ENCODE results near the gene SH2D1B. TPM values are rescaled to one million over a fixed set of nuclear protein-coding genes. Genes with fewer than 3 reads are reported as not detected.
A peak's percentile ranks its signal among the peaks of the same experiment; 100 is the strongest.

Gene SH2D1B
- total and polyA plus RNA-seq, 9 of the 15 experiments (the other 6 are each of a cell fraction or from before 2014, with no cell fraction given) = 5.6 to 19.6 (median 9.7) TPM

DNA sequence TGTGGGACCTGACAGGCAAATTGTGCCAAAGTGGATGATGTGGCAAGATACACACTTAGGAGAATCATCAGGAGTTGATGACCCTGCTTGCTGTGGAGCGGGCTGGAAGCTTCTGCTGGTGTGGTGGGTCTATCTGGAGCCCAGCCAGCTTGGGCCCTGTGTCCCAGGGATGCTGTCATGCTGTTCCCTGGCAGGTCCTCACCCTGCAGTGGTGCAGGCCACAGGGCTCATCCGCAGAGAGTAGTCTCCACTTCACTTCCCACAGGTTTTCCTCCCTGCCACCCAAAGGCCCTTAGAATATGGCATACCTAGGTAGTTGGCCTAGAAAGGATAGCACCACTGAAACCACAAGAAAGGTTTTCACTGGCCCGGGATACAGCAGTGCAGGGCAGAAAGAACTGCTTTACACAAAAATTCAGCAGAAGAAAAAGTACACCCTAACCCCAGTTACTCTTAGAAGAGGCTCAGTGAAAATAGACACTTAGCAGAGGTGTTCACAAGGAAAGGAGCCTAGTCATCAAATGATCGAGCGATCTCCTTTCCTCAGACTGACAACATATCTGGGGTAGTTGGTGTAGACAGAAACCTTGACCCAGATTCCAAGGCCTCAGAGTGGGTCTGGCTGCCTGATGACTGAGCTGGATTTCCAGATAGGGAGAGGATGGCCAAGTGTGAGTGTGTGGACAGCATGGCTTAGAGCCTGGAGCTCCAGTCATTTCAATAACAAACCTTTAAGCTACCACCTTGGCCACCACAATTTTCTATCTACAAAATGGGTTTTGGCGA, 31.7 kb downstream of the SH2D1B start (continued):
- TF ChIP-seq, protein P1, sequence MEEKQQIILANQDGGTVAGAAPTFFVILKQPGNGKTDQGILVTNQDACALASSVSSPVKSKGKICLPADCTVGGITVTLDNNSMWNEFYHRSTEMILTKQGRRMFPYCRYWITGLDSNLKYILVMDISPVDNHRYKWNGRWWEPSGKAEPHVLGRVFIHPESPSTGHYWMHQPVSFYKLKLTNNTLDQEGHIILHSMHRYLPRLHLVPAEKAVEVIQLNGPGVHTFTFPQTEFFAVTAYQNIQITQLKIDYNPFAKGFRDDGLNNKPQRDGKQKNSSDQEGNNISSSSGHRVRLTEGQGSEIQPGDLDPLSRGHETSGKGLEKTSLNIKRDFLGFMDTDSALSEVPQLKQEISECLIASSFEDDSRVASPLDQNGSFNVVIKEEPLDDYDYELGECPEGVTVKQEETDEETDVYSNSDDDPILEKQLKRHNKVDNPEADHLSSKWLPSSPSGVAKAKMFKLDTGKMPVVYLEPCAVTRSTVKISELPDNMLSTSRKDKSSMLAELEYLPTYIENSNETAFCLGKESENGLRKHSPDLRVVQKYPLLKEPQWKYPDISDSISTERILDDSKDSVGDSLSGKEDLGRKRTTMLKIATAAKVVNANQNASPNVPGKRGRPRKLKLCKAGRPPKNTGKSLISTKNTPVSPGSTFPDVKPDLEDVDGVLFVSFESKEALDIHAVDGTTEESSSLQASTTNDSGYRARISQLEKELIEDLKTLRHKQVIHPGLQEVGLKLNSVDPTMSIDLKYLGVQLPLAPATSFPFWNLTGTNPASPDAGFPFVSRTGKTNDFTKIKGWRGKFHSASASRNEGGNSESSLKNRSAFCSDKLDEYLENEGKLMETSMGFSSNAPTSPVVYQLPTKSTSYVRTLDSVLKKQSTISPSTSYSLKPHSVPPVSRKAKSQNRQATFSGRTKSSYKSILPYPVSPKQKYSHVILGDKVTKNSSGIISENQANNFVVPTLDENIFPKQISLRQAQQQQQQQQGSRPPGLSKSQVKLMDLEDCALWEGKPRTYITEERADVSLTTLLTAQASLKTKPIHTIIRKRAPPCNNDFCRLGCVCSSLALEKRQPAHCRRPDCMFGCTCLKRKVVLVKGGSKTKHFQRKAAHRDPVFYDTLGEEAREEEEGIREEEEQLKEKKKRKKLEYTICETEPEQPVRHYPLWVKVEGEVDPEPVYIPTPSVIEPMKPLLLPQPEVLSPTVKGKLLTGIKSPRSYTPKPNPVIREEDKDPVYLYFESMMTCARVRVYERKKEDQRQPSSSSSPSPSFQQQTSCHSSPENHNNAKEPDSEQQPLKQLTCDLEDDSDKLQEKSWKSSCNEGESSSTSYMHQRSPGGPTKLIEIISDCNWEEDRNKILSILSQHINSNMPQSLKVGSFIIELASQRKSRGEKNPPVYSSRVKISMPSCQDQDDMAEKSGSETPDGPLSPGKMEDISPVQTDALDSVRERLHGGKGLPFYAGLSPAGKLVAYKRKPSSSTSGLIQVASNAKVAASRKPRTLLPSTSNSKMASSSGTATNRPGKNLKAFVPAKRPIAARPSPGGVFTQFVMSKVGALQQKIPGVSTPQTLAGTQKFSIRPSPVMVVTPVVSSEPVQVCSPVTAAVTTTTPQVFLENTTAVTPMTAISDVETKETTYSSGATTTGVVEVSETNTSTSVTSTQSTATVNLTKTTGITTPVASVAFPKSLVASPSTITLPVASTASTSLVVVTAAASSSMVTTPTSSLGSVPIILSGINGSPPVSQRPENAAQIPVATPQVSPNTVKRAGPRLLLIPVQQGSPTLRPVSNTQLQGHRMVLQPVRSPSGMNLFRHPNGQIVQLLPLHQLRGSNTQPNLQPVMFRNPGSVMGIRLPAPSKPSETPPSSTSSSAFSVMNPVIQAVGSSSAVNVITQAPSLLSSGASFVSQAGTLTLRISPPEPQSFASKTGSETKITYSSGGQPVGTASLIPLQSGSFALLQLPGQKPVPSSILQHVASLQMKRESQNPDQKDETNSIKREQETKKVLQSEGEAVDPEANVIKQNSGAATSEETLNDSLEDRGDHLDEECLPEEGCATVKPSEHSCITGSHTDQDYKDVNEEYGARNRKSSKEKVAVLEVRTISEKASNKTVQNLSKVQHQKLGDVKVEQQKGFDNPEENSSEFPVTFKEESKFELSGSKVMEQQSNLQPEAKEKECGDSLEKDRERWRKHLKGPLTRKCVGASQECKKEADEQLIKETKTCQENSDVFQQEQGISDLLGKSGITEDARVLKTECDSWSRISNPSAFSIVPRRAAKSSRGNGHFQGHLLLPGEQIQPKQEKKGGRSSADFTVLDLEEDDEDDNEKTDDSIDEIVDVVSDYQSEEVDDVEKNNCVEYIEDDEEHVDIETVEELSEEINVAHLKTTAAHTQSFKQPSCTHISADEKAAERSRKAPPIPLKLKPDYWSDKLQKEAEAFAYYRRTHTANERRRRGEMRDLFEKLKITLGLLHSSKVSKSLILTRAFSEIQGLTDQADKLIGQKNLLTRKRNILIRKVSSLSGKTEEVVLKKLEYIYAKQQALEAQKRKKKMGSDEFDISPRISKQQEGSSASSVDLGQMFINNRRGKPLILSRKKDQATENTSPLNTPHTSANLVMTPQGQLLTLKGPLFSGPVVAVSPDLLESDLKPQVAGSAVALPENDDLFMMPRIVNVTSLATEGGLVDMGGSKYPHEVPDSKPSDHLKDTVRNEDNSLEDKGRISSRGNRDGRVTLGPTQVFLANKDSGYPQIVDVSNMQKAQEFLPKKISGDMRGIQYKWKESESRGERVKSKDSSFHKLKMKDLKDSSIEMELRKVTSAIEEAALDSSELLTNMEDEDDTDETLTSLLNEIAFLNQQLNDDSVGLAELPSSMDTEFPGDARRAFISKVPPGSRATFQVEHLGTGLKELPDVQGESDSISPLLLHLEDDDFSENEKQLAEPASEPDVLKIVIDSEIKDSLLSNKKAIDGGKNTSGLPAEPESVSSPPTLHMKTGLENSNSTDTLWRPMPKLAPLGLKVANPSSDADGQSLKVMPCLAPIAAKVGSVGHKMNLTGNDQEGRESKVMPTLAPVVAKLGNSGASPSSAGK (IDR thresholded peaks at IDR 0.05) = peak; percentile 22; the same call in 1 of the 2 replicates
- TF ChIP-seq GATAD2A (IDR thresholded peaks at IDR 0.05) = 0 out of 2 replicates have a peak, but pooled peaks have one; percentile 47
- TF ChIP-seq MAFG (tag; conservative IDR thresholded peaks at IDR 0.05) = peak; percentile 80
- TF ChIP-seq, protein P2, sequence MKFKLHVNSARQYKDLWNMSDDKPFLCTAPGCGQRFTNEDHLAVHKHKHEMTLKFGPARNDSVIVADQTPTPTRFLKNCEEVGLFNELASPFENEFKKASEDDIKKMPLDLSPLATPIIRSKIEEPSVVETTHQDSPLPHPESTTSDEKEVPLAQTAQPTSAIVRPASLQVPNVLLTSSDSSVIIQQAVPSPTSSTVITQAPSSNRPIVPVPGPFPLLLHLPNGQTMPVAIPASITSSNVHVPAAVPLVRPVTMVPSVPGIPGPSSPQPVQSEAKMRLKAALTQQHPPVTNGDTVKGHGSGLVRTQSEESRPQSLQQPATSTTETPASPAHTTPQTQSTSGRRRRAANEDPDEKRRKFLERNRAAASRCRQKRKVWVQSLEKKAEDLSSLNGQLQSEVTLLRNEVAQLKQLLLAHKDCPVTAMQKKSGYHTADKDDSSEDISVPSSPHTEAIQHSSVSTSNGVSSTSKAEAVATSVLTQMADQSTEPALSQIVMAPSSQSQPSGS (CRISPR knock-in tag; IDR thresholded peaks at IDR 0.05) = peak; percentile 28; the same call in 1 of the 2 replicates
- TF ChIP-seq KDM1A (IDR thresholded peaks at IDR 0.05) = peak; percentile 27 to 48; a peak in 2 of 4 replicates
- no peak for TF ChIP-seq ZNF778 (CRISPR knock-in tag; IDR thresholded peaks at IDR 0.05)
- no peak for TF ChIP-seq ZFP1 (CRISPR knock-in tag; IDR thresholded peaks at IDR 0.05)
- TF ChIP-seq, protein P3, sequence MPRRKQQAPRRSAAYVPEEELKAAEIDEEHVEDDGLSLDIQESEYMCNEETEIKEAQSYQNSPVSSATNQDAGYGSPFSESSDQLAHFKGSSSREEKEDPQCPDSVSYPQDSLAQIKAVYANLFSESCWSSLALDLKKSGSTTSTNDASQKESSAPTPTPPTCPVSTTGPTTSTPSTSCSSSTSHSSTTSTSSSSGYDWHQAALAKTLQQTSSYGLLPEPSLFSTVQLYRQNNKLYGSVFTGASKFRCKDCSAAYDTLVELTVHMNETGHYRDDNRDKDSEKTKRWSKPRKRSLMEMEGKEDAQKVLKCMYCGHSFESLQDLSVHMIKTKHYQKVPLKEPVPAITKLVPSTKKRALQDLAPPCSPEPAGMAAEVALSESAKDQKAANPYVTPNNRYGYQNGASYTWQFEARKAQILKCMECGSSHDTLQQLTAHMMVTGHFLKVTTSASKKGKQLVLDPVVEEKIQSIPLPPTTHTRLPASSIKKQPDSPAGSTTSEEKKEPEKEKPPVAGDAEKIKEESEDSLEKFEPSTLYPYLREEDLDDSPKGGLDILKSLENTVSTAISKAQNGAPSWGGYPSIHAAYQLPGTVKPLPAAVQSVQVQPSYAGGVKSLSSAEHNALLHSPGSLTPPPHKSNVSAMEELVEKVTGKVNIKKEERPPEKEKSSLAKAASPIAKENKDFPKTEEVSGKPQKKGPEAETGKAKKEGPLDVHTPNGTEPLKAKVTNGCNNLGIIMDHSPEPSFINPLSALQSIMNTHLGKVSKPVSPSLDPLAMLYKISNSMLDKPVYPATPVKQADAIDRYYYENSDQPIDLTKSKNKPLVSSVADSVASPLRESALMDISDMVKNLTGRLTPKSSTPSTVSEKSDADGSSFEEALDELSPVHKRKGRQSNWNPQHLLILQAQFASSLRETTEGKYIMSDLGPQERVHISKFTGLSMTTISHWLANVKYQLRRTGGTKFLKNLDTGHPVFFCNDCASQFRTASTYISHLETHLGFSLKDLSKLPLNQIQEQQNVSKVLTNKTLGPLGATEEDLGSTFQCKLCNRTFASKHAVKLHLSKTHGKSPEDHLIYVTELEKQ (CRISPR knock-in tag; IDR thresholded peaks at IDR 0.05) = no peak
